IPS-18a (cell line): Measurements from ENCODE around the gene MFNG.

Experiments
- H3K27ac ChIP-seq: one replicate; pipeline ENCODE4 v1.5.1; 2013; ENCODE audit warnings: low read length
- H3K27me3 ChIP-seq: one replicate; pipeline ENCODE4 v1.6.1; 2013; ENCODE audit warnings: mild to moderate bottlenecking, low read length; ENCODE audit not compliant: control insufficient read depth, insufficient read depth
- H3K36me3 ChIP-seq: one replicate; pipeline ENCODE4 v1.6.1; 2013; ENCODE audit warnings: low read depth, low read length; ENCODE audit not compliant: control insufficient read depth
- H3K4me1 ChIP-seq: one replicate; pipeline ENCODE4 v1.6.1; 2013; ENCODE audit warnings: low read depth, low read length; ENCODE audit not compliant: control insufficient read depth
- H3K4me3 ChIP-seq: one replicate; pipeline ENCODE4 v1.5.1; 2013; ENCODE audit warnings: low read length
- H3K9ac ChIP-seq: one replicate; pipeline ENCODE4 v1.6.1; 2013; ENCODE audit warnings: mild to moderate bottlenecking, low read length, moderate library complexity
- H3K9me3 ChIP-seq: one replicate; pipeline ENCODE4 v1.6.1; 2013; ENCODE audit warnings: low read depth, low read length; ENCODE audit not compliant: control insufficient read depth

The MFNG gene

DNA sequence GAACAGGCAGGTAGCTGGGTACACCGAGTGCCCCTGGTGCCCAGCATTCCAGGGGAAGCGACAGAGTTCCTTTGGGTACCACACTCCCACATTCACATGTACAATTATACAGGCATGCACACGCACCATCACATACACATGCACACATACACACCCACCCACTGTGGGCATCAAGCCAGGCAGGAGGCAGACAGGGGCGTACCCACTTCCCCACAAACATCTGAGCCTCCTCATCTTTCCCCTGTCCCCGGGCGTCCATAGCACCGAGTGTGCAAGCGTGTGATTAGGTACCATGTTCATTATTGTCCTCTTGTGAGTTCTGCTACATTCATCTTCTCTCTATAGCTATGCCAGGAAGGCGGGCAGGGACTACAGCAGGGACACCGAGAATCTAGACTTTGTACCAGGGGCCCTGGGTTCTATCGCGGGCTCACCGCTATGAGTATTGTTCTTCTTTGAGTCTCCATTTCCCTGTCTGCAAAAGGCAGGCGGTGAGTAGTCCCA lies 35.1 kb upstream of the MFNG start:
- Histone ChIP-seq H3K36me3 (no peaks in the 10 kb centered on the region), H3K27ac (no peak overlapping the region), H3K4me3 (no peak overlapping the region), H3K27me3 (peaks cover 27% of the 10 kb centered on the region), H3K4me1 (no peaks in the 10 kb centered on the region), H3K9me3 (no peaks in the 10 kb centered on the region), H3K9ac (no peak overlapping the region)

DNA sequence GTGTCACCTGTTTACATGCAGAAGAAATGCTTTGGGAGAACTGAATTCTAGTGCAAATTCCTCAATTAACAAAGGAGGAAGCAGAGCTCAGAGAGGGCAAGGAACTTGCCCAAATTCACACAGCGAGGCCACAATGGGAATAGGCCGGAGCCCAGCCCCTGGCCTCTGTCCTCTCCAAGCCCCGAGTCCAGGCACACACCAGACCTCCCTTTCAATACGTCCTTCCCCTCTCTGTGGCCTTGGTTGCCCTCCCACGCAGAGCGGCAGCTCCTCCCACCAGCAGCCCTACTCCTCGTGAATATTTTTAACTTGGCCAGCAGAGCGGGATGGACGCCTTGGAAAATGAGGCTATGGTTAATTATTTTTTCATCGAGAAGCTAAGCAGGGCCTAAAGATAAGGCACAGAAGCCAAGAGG lies 34.6 kb upstream of the MFNG start:
- Histone ChIP-seq H3K4me3 (no peak overlapping the region), H3K27me3 (peaks cover 27% of the 10 kb centered on the region), H3K9me3 (no peaks in the 10 kb centered on the region), H3K36me3 (no peaks in the 10 kb centered on the region), H3K27ac (no peak overlapping the region), H3K9ac (no peak overlapping the region), H3K4me1 (no peaks in the 10 kb centered on the region)

DNA sequence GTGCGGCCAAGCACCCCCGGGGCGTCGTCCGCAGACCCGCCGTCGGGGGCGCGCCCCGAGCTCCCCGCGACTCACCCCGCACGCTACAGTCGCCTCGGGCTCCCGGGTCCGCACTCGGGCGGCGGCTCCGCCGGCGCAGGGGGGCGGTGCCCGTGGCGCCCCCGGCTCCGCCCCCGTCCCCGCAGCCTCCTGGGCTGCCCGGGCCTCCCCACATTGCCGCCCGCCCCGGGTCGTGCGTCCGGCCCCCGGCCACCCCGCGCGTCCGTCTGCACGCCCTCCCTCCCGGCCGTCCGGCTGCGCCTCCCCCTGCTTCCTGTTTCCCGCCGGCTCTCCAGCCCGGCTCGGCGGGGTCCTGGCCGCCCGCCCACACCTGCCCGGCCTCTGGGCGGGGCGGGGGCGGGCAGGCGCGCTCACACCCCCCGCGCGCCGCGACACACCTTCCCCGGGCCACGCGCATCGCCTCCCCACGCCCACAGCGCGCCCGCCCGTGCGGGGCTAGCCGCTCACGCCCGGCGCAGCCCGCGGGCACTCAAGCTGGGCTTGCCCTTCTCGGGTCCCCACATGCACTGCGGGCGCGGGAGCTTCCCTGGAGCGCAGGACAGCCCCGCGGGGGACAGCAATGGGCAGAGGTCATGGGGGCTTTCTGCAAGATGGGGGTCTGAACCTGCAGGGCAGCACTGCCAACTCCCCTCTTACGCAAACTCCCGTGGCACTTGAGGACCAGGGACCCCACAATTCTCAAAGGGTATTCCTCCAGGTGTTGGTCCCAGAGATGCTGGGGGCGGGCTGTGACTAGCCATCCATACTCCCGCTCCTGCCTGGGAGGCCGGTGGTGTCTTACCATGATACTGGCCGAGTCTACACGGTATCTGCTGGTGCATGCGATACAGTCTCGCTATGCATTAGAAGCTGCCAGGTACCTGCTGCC lies 33.3 kb upstream of the MFNG start, which contains the start of gene CARD10:
CARD10 (minus strand) TSS at position 148 of the 928 bp plus-strand sequence. CDS start 215 bp downstream, outside the sequence.
- H3K4me3 ChIP-seq: peak within 1 kb of the TSS; percentile 43
- H3K27ac ChIP-seq: no peak within 1 kb of the TSS
- H3K9me3 ChIP-seq: no peaks in the 10 kb centered on the region
- peaks cover 27% of the 10 kb centered on the region for H3K27me3 ChIP-seq
- no peaks in the 10 kb centered on the region for H3K36me3 ChIP-seq
- H3K4me1 ChIP-seq: no peaks in the 10 kb centered on the region
- no peak within 1 kb of the TSS for H3K9ac ChIP-seq

DNA sequence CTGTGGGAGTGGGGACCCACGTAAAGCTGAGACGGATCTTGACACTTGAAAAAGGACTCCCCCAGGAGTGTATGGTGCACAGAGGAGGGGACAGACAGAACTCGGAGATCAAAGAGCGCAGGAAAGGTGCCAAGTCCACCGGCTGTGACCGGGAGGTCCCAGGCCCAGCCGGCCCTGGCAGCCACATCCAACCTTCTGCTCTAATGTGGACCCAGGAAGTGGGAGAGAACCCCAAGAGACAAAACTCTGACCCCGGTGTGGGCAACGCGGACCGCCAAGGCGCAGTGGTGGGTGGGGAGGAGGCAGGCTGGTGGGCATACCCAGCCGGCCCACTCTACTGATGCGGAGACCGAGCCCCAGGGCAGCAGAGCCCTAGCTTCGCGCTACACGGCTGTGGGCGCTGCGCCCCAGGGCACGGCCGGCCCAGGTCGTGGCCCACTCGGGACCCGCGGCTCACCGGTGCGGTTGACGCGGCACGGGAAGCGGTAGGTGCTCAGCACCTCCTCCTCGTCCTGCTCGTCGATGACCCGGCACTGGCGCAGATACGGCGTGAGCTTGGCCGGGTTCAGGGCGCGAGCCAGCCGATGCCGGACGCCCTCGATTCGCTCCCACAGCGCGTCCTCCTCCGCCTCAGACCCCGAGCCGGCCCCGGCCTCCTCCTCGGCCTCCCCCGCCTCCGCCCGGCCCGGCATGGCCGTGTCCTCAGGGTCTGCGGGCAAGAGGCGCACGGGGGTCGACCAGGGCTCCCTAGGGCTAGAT lies 32.5 kb upstream of the MFNG start:
- peak overlapping the region; percentile 43 for H3K4me3 ChIP-seq
- H3K36me3 ChIP-seq: no peaks in the 10 kb centered on the region
- no peaks in the 10 kb centered on the region for H3K9me3 ChIP-seq
- no peak overlapping the region for H3K9ac ChIP-seq
- peaks cover 27% of the 10 kb centered on the region for H3K27me3 ChIP-seq
- no peak overlapping the region for H3K27ac ChIP-seq
- no peaks in the 10 kb centered on the region for H3K4me1 ChIP-seq

DNA sequence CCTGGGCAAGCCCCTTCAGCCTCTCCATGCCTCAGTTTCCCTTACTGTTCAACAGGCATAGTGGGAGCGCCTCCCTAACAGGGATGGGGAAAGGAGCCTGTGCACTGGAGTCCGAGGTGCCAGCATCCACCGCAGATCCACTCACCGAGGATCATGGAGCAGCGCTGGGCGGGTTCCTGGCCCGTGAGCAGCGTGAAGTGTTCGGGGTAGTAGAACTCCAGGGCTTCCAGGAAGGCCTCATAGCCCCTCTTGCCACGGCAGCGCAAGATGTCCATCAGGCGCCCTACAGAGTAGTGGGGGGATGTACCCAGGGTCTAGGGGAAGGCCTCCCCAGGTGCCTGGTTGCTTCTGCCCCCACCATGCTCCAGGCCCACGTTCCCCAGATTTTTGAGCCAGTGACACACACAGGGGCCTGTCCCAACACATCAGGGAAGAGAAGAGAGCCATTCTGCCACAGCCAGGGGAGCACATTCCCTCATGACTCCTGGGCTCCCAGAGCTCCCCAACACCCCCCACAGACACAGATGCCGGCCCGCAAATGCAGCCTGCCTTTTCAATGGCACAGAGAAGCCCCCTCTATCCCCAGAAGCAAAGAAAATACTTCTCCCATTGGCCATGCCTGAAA lies 31.8 kb upstream of the MFNG start:
- H3K36me3 ChIP-seq: no peaks in the 10 kb centered on the region
- H3K27ac ChIP-seq: no peak overlapping the region
- no peak overlapping the region for H3K9ac ChIP-seq
- no peaks in the 10 kb centered on the region for H3K4me1 ChIP-seq
- H3K4me3 ChIP-seq: no peak overlapping the region
- H3K27me3 ChIP-seq: peaks cover 27% of the 10 kb centered on the region
- H3K9me3 ChIP-seq: no peaks in the 10 kb centered on the region

DNA sequence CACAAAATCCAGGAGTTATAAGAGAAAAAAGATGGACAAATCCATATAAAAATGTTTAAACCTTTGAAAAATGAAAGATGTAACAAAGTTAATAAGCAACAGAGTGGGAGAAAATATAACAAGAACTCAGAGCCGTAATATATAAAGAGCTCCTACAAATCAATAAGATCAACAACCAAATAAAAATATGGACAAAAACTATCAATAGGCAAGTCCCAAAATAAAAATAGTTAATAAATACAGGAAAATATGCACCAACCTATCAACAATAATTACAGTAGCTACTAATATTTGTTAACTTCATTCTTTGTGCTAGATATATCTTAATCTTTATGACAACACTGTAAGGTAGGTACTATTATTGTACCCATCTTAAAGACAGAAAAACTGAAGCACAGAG lies 30.3 kb upstream of the MFNG start:
- H3K36me3 ChIP-seq: no peaks in the 10 kb centered on the region
- H3K4me1 ChIP-seq: peaks cover 4% of the 10 kb centered on the region
- no peak overlapping the region for H3K27ac ChIP-seq
- peaks cover 27% of the 10 kb centered on the region for H3K27me3 ChIP-seq
- no peak overlapping the region for H3K4me3 ChIP-seq
- no peak overlapping the region for H3K9ac ChIP-seq
- no peaks in the 10 kb centered on the region for H3K9me3 ChIP-seq

DNA sequence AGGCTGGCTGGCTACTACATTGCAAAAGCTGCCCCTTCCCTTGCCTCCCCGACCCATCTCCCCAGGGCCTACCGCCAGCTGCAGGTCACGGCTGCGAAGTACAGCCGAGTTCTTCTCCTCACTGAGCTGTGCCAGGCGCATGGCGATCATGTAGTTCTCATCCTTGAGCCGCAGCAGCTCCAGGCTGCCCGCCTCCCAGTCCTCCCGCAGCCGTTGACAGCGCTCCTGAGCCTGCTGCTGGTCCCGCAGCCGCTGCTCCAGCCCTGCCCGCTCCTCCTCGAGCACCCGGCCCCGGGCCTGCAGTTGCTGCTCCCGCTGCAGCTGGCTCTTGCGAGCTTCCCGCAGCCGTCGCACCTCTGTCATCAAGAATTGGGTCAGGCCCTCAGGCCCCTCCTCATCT lies 29.7 kb upstream of the MFNG start:
- Histone ChIP-seq H3K27me3 (peaks cover 27% of the 10 kb centered on the region), H3K27ac (no peak overlapping the region), H3K9me3 (no peaks in the 10 kb centered on the region), H3K4me1 (peaks cover 4% of the 10 kb centered on the region), H3K9ac (no peak overlapping the region), H3K4me3 (no peak overlapping the region), H3K36me3 (no peaks in the 10 kb centered on the region)

DNA sequence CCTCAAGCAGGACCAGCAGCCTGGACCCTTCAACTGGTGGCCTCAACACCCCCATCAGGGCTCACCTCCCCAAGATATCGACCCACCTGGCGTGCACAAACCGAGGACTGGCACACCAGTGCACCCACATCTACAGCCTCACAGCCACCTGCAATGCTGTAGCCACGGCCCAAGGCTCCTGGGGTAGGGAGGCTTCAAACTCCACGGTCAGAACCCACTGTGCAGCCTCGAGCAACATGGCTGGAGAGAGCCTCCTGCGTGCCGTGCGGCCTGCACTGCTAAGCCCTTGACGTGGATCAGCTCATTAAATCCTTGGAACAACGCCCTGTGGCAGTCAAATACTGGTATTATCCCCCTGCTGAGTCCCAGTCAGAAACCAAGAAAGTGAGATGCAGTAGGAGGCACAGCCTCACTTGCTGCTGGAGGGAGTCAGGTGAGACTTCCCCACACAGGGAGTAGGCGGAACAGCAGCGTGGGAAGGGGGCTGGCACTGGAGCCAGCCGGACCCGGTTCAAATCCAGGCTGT lies 28.4 kb upstream of the MFNG start:
- no peaks in the 10 kb centered on the region for H3K36me3 ChIP-seq
- no peak overlapping the region for H3K9ac ChIP-seq
- no peaks in the 10 kb centered on the region for H3K9me3 ChIP-seq
- H3K4me3 ChIP-seq: no peak overlapping the region
- peaks cover 4% of the 10 kb centered on the region for H3K4me1 ChIP-seq
- peaks cover 17% of the 10 kb centered on the region for H3K27me3 ChIP-seq
- H3K27ac ChIP-seq: no peak overlapping the region

DNA sequence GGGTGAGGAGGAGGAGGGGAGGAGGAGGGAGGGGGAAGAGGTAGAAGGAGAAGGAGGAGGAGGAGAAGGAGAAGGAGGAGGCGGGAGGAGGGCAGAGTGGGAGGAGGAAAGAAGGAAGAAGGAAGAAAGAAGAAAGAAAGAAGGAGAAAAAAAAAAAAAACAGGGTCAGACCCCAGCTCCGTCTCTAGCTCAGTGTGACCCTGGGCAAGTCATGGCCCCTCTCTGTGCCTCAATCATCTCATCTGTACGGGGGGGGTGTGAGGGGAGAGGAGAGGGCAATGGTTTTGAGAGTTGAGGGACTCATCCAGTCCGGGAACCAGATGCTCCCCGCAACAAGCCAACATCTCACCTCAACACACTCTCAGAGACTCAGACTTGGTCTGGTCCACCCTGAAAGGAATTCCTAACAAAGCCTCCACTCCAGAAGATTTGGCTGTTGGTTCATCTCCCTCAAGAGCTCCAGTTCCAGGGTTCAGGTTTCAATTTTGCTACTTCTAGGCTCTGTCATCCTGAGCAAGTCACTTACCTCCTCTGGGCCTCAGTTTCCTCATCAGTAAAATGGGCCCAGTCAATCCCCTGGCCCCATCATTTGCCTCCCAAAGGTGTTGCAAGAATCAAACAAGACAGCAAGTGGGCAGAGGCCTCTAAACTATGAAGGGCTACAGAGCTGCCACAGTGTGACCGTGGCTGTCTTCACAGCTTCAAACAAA lies 25.4 kb upstream of the MFNG start:
- no peaks in the 10 kb centered on the region for H3K9me3 ChIP-seq
- no peak overlapping the region for H3K4me3 ChIP-seq
- no peaks in the 10 kb centered on the region for H3K27me3 ChIP-seq
- no peak overlapping the region for H3K27ac ChIP-seq
- peaks cover 7% of the 10 kb centered on the region for H3K4me1 ChIP-seq
- no peak overlapping the region for H3K9ac ChIP-seq
- H3K36me3 ChIP-seq: no peaks in the 10 kb centered on the region

DNA sequence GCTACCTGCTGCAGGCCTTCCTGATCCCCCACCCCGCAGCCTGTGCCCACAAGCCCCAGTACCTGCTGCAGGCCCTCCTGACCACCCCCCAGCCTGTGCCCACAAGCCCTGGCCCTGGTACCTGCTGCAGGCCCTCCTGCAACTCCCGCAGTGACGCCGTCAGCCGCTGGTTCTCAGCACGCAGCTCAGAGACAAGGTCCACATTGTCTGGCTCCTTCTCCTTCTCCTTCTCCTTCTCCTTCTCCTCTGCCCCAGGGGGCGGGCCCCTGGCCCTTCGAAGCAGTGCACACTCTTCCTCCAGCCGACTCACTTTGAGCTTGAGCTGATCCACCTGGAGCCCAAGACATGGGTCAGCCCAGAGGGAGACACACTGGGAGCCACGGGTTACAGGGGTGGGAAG lies 23.9 kb upstream of the MFNG start:
- no peak overlapping the region for H3K4me3 ChIP-seq
- H3K27ac ChIP-seq: no peak overlapping the region
- H3K9me3 ChIP-seq: no peaks in the 10 kb centered on the region
- no peak overlapping the region for H3K9ac ChIP-seq
- peaks cover 7% of the 10 kb centered on the region for H3K4me1 ChIP-seq
- H3K36me3 ChIP-seq: no peaks in the 10 kb centered on the region
- no peaks in the 10 kb centered on the region for H3K27me3 ChIP-seq
